HK-2 (cell line): ENCODE results near the gene NDUFS6.
"Not testable (repeated sequence)": the region's sequence is repeated elsewhere in the genome, so short reads cannot be mapped to it uniquely, and the experiment has no call there.

ENCODE experiments used
- DNase-seq: peaks from one replicate; pipeline ENCODE4 v3.0.0-alpha.2; 2018; ENCODE audit not compliant: unreplicated experiment

Gene NDUFS6

GRCh38 chr5:1833264-1834021, 32.2 kb downstream of the NDUFS6 start:
- no peak for DNase-seq

DNA sequence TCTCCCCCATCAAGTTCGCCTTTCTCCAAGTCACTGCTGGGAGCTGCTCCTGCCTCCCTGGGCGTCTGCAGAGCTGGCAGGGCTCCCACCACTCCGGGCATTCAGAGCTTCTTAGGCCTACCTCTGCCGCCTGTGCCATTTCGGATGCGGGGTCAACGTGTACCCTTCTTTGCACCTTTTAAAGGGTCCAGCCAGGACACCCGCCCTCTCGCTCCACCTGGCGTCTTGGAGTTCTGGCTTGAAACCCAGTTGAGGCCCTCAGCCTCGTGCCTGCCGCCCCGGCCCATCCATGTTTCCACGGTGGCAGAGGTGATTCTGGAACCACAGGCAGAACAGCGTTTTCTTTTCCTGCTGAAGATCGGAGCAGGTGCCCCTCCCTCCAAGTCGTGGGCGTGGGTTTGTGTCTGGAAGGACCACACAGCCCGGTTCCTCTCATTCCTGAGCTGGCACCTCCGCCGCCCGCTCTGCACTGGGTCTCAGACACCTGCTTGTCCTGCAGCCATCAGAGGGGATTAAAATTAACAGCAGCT, 32.9 kb downstream of the NDUFS6 start:
- no peak for DNase-seq

DNA sequence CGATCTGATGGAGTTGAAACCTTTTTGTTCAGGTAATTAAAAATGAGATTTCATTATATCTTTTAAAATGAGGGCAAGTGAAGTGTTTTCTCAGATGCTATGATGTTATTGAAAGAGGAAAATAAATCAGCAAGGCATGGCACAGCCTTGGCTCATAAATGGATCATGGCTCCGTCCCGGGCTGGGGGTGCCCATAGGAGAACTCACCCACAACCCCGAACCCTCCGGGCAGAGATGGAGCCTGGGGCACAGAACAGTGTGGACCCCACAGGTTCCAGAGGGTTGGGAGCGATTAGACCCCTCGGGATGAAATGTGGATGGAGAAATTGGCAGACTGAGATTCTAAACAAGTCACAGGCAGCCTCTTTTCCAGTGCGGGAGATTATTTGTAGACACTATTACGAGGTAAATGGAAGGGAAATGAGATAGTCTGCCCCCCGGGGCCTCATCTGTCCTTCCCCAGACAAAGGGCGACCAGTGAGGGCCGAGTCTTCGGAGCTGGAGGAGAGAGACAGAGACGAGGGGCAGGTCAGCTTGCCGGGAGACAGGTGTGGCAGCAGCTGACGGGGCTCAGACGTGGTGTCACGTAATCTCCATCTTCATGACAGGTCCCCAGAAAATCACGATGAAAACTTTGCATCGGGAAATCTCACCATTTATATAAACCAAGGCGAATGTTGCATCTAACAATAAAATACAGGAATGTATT, 33.7 kb downstream of the NDUFS6 start:
- DNase-seq = no peak

- no peak for DNase-seq
Measured at GRCh38 chr5:1835431-1835830, 34.2 kb downstream of the NDUFS6 start.

- DNase-seq = no peak
Measured at GRCh38 chr5:1836176-1836890, 35.1 kb downstream of the NDUFS6 start.

GRCh38 chr5:1836891-1837880, 36.0 kb downstream of the NDUFS6 start:
- DNase-seq = no peak

- no peak for DNase-seq
Measured at GRCh38 chr5:1838013-1838412, 36.8 kb downstream of the NDUFS6 start.

GRCh38 chr5:1840071-1840547, 38.9 kb downstream of the NDUFS6 start:
- no peak for DNase-seq

GRCh38 chr5:1840741-1841521, 39.7 kb downstream of the NDUFS6 start:
- no peak for DNase-seq

DNA sequence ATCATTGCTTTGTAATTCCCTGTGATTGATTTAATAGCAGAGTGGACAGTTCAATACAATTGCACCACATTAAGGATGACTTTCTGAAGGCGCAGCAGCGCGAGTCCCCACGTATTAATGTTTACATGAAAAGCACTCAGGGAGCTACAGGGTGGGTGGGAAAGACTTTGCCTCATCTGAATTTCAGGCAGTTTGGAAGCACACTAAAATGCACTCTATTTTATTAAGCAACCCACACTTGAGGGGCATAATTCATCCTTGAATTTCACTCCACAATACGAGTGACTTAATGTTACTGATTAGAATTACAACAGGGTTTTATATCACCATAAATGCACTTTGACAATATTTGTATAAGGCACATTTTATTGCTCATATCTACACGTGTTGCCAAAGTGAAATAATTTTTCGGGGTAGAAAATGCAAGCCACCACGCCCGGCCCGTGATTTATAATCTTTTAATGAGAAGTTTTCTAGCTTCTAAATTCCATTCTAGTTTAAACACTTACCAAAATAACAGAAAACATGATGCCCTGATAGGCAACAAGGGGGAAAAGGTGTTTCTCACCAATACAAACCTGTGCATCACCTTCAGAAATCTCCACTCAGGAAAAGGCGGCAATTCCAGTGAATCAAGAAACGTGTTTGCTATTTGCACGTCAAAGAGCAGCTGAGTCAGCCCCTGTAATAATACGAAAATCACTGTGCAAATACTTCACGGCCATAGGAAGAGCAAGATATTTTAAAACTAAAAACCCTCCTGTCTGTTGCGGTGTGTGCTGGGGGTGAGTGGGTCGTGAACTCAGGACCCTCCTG, 41.0 kb downstream of the NDUFS6 start:
- DNase-seq = no peak

DNA sequence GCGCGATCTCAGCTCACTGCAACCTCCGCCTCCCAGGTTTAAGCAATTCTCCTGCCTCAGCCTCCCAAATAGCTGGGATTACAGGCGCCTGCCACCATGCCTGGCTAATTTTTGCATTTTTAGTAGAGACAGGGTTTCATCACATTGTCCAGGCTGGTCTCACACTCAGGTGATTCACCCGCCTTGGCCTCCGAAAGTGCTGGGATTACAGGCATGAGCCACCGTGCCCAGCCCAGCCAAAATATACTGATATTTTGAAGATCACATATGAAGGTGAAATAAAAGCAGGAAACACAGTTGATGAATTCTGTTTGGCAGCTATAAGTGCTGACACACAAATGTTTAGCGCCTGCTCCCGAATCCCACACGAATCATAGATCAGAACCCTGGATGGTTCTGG, 42.6 kb downstream of the NDUFS6 start:
- DNase-seq = not testable (repeated sequence)

DNA sequence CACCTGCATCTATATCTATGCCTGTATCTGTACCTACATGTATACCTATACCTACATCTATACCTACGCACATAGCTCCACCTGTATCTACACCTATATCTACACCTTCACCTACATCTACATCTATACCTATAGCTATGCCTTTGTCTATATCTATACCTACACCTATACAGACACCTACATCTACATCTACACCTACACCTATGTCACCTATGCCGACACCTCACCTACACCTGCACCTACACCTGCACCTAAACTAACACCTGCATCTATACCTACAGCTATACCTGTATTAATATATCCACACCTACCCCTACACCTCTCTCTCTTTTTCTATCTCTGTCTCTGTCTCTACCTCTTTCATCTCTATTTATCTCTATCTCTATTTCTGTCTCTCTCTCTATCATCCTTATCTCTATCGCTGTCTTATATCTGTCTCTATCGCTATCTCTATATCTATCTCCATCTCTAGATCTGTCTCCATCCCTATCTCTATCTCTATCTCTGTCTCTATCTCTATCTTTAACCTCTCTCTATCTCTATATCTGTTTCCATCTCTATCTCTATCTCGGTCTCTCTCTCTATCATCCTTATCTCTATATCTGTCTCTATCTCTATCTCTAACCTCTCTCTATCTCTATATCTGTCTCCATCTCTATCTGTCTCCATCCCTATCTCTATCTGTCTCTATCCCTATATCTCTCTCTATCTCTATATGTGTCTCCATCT, 43.7 kb downstream of the NDUFS6 start:
- no peak for DNase-seq

DNA sequence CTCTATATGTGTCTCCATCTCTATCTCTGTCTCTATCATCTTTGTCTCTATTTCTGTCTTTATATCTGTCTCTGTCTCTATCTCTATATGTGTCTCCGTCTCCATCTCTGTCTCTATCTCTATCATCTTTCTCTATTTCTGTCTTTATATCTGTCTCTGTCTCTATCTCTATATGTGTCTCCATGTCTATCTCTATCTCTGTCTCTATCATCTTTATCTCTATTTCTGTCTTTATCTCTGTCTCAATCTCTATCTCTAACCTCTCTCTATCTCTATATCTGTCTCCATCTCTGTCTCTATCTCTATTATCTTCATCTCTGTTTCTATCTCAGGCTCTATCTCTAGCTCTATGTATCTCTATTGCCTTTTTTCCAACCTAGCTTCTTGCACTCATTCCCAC, 44.5 kb downstream of the NDUFS6 start:
- no peak for DNase-seq

GRCh38 chr5:1846583-1846982, 45.4 kb downstream of the NDUFS6 start:
- DNase-seq = no peak

DNA sequence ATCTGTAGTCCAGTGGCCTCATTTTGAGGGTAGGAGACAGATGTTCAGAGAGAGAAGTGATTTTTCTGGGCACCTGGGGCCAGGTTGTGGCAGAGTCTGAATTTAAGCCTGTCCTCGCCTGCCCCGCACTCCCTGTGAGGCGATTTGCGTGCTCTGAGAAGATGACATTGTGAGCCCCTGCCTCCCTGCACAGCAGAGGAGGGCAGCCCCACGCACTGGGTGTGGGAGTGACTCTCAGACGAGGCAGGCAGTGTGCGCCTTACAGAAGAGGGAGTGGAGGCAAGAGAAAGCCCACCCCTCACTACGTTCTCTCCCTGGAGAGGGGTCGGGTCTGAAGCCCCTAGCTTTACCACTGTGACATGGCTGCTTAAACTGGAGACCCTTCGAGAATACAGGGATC, 45.8 kb downstream of the NDUFS6 start:
- no peak for DNase-seq

DNA sequence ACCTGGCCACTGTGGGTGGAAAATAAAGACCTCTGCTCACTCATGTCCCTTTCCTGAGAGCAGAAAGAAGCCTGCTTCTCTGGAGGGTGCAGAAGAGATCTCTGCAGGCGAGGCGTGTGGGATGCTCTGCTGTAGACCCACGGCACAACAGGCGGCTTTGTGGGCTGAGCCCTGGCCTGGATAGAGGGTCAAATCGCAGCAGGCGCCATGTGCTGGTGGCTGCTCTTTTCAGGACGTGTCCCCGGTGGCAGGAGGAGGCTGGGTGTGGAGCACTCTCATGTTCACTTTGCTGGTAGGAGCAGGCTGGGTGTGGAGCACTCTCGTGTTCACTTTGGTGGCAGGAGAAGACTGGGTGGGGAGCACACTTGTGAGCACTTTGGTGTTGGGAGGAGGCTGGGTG, 46.4 kb downstream of the NDUFS6 start:
- DNase-seq = no peak

GRCh38 chr5:1850324-1851154, 49.3 kb downstream of the NDUFS6 start:
- no peak for DNase-seq
